Measurements from ENCODE around the gene TSPAN14. TPM values are rescaled to one million over a fixed set of nuclear protein-coding genes. Genes with fewer than 3 reads are reported as not detected.

TSPAN14 gene
- total RNA-seq, 3 donors from 2014 or later (not counting 1 experiment from before 2014, with no cell fraction given): 126 to 180 (median 173) TPM

DNA sequence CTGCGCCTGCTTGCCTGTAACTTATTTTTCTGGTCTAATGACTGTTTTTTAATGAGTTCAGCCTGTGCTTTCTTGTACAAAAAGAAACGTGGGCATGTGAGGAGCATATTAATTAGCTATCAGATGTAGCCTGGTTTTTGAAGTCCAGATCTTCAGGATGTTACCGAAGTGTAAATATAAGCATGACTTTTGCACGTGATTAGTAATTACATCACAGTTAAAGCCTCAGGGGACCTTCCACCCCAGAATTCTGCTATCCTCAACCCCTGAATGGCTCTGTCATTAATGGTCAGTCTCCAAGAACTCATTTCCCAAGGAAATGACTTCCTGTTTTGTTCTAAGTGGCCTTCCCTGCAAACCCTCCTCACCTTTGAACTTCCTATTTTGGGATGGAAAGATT is 47.9 kb upstream of the TSPAN14 start:
- peaks cover 4 to 6% of the 10 kb centered on the region in 2 donors for H3K27me3 Mint-ChIP-seq (ENCODE audit: low read depth in 2 of 2)
- TF ChIP-seq CTCF (IDR thresholded peaks at IDR 0.05): no peak
- H3K27ac Mint-ChIP-seq: no peak overlapping the region
- H3K4me3 ChIP-seq (ENCODE audit: low read length): no peak overlapping the region
- 95% methylated on average over 4 of the region's 4 CpGs for WGBS (ENCODE audit: insufficient coverage)
- H3K9me3 Mint-ChIP-seq: no peaks in the 10 kb centered on the region
- intact Hi-C loops (cut with micrococcal nuclease): no loop called here
- DNase-seq (no peak), ATAC-seq (no peak)
- H3K4me1 Mint-ChIP-seq: peaks cover 14 to 15% of the 10 kb centered on the region in 2 donors
- H3K27me3 ChIP-seq (ENCODE audit: control insufficient read depth, insufficient read depth, low read length): no peaks in the 10 kb centered on the region
- H3K36me3 ChIP-seq (ENCODE audit: control insufficient read depth, insufficient read depth, low read length): no peaks in the 10 kb centered on the region
- H3K36me3 Mint-ChIP-seq: no peaks in the 10 kb centered on the region
- H3K27ac ChIP-seq (ENCODE audit: low read length): no peak overlapping the region
- peaks cover 15% of the 10 kb centered on the region for H3K4me1 ChIP-seq (ENCODE audit: control insufficient read depth, insufficient read depth, low read length)
- H3K4me3 Mint-ChIP-seq: no peak overlapping the region
- H3K9me3 ChIP-seq (ENCODE audit: control insufficient read depth, insufficient read depth, low read length): no peaks in the 10 kb centered on the region

DNA sequence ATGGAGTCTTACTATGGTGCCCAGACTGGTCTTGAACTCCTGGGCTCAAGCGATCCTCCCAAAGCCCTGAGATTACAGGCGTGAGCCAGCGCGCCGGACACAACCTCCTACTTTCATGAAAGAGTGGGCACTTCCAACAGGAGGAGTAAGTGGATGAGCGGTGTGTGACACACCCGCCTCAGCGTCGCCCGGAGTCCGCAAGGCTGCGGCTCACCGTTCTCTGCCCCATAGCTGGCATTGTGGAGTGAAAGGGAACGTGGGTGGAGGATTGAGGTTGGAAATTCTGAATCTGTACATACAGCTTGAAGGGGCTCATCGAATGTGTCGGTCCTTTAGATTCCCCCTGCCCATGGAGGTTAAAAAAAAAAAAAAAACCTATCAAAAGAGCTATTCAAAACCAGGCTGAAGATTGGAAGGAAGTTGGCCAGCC is 46.3 kb upstream of the TSPAN14 start:
- Mint-ChIP-seq H3K4me3 (peak overlapping the region; percentile 96), H3K4me1 (peaks cover 14 to 15% of the 10 kb centered on the region in 2 donors), H3K36me3 (no peaks in the 10 kb centered on the region), H3K9me3 (no peaks in the 10 kb centered on the region), H3K27me3 (ENCODE audit: low read depth in 2 of 2) (peaks cover 4 to 6% of the 10 kb centered on the region in 2 donors), H3K27ac (peak overlapping the region in 1 of 2 donors; percentile 30)
- no peaks in the 10 kb centered on the region for H3K9me3 ChIP-seq (ENCODE audit: control insufficient read depth, insufficient read depth, low read length)
- TF ChIP-seq CTCF (IDR thresholded peaks at IDR 0.05): no peak
- WGBS (ENCODE audit: insufficient coverage): 6% methylated on average over 15 of the region's 16 CpGs
- ATAC-seq (peak in 2 of 3 donors; percentile 20 to 25), DNase-seq (peak in 1 of 2 donors; percentile 35)
- intact Hi-C loops (cut with micrococcal nuclease): no loop called here
- H3K27ac ChIP-seq (ENCODE audit: low read length): no peak overlapping the region
- peak overlapping the region; percentile 56 for H3K4me3 ChIP-seq (ENCODE audit: low read length)
- no peaks in the 10 kb centered on the region for H3K36me3 ChIP-seq (ENCODE audit: control insufficient read depth, insufficient read depth, low read length)
- H3K27me3 ChIP-seq (ENCODE audit: control insufficient read depth, insufficient read depth, low read length): no peaks in the 10 kb centered on the region
- H3K4me1 ChIP-seq (ENCODE audit: control insufficient read depth, insufficient read depth, low read length): peaks cover 15% of the 10 kb centered on the region

DNA sequence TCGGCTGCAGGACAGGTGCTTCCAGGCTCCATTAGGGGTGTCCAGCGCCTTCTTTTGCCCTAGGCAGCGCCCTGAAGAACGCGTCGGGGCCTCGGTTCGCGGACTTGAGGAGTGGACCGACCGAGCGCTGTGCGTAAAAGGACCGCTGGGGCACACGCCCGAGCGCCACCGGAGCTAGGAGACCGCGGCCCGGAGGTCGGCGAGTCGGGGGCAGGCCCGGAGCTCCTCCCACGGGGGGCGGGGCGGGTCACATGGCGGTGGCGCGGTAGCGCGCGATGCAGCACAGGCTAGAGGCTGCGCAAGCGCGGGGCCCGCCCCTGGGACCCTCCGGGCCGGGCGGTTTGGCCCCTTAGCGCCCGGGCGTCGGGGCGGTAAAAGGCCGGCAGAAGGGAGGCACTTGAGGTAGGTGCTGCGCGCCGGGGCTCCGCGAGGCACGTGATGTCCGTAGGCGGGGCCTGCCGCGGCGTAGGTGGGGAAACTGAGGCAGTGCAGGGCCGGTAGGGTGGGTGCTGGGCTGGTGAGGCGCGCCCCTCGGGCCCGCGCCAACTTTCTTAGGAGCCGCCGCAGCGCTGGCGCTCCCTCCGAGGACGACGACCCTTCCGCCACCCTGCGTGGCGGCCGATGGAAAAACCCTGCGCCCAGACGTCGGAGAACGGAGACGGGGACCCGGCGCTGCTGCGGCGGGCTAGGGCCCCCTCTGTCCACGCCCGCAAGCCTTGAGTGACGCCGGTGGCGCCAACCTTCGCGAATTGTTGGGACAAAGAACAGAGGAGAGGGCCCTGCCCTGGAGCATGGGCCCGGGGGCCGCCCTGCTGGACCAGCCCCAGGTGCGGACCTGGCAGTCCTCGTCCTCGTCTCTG is 45.6 kb upstream of the TSPAN14 start, which contains the start of gene PRXL2A:
Gene PRXL2A, plus strand, starts transcription at position 310 of the 860 bp plus-strand sequence. CDS start 11,917 bp downstream, outside the sequence.
- peak within 1 kb of the TSS; percentile 56 for H3K4me3 ChIP-seq (ENCODE audit: low read length)
- intact Hi-C loops (cut with micrococcal nuclease): no loop called here
- peak; percentile 72 to 81 for DNase-seq
- Mint-ChIP-seq H3K4me3 (peak within 1 kb of the TSS; percentile 96), H3K4me1 (peaks cover 14 to 15% of the 10 kb centered on the region in 2 donors), H3K36me3 (no peaks in the 10 kb centered on the region), H3K9me3 (no peaks in the 10 kb centered on the region), H3K27me3 (ENCODE audit: low read depth in 2 of 2) (peaks cover 4 to 6% of the 10 kb centered on the region in 2 donors), H3K27ac (peak within 1 kb of the TSS in 1 of 2 donors; percentile 30)
- no peak for TF ChIP-seq CTCF (IDR thresholded peaks at IDR 0.05)
- H3K36me3 ChIP-seq (ENCODE audit: control insufficient read depth, insufficient read depth, low read length): no peaks in the 10 kb centered on the region
- H3K27ac ChIP-seq (ENCODE audit: low read length): no peak within 1 kb of the TSS
- H3K9me3 ChIP-seq (ENCODE audit: control insufficient read depth, insufficient read depth, low read length): no peaks in the 10 kb centered on the region
- H3K27me3 ChIP-seq (ENCODE audit: control insufficient read depth, insufficient read depth, low read length): no peaks in the 10 kb centered on the region
- WGBS (ENCODE audit: insufficient coverage): under 1% methylated on average over 96 of the region's 96 CpGs
- ATAC-seq: peak; percentile 92 to 96 (median 95)
- H3K4me1 ChIP-seq (ENCODE audit: control insufficient read depth, insufficient read depth, low read length): peaks cover 15% of the 10 kb centered on the region
